ENCODE results near the gene DENND2A. TPM values are rescaled to one million over a fixed set of nuclear protein-coding genes. Genes with fewer than 3 reads are reported as not detected.

DENND2A gene
- total RNA-seq, 1 donor from 2014 or later, result 7.5 TPM

DNA sequence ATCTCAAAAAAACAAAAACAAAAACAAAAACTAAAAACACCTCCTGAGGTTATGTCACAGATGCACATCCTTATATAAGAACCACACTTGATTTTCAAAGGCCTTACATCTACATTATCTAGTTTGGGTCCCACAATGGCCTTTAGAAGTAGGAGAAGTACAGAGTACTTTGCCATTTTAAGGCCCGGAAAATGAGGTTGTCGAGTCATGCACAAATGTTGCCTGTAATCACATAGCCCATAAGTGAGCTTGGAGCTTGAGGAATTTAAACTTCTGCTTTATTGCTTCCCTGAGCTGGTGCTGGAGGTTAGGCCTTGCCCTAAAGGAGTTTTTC is 151.6 kb downstream of the DENND2A start:
- Histone ChIP-seq H3K27me3 (no peaks in the 10 kb centered on the region), H3K4me1 (no peaks in the 10 kb centered on the region), H3K9me3 (no peaks in the 10 kb centered on the region), H3K4me3 (no peak overlapping the region), H3K36me3 (no peaks in the 10 kb centered on the region), H3K27ac (no peak overlapping the region)
- TF ChIP-seq, protein P1, sequence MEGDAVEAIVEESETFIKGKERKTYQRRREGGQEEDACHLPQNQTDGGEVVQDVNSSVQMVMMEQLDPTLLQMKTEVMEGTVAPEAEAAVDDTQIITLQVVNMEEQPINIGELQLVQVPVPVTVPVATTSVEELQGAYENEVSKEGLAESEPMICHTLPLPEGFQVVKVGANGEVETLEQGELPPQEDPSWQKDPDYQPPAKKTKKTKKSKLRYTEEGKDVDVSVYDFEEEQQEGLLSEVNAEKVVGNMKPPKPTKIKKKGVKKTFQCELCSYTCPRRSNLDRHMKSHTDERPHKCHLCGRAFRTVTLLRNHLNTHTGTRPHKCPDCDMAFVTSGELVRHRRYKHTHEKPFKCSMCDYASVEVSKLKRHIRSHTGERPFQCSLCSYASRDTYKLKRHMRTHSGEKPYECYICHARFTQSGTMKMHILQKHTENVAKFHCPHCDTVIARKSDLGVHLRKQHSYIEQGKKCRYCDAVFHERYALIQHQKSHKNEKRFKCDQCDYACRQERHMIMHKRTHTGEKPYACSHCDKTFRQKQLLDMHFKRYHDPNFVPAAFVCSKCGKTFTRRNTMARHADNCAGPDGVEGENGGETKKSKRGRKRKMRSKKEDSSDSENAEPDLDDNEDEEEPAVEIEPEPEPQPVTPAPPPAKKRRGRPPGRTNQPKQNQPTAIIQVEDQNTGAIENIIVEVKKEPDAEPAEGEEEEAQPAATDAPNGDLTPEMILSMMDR (IDR thresholded peaks at IDR 0.05), result no peak
- intact Hi-C loops (cut with DNase I), result no loop called here
- no peak for DNase-seq (ENCODE audit: low spot score in 2 of 2)

DNA sequence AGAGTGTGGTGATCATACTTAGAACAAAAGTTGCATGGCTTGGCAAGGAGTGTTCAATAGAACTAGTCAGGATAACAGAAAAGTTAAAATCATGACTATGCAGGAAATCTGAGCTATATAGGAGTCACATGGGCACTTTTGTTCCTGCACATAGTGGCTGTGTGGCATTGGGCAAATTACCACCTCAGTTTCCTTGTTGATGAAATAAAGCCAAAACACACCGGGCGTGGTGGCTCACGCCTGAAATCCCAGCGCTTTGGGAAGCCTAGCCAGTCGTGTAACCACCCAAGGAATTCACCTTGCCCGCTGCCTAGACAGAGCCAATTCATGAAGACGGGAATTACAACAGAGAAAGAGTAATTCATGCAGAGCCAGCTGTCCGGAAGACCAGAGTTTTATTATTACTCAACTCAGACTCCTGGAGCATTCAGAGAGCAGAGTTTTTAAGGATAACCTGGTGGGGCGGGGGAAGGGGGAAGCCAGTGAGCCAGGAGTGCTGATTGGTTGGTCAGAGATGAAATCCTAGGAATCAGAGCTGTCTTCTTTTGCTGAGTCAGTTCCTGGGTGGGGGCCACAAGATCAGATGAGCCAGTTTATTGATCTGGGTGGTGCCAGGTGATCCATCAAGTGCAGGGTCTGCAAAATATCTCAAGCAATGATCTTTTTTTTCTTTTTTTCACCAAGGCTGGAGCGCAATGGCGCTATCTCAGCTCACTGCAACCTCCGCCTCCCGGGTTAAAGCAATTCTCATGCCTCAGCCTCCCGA is 154.9 kb downstream of the DENND2A start:
- Histone ChIP-seq H3K27ac (no peak overlapping the region), H3K4me1 (no peaks in the 10 kb centered on the region), H3K27me3 (no peaks in the 10 kb centered on the region), H3K4me3 (no peak overlapping the region), H3K9me3 (no peaks in the 10 kb centered on the region), H3K36me3 (no peaks in the 10 kb centered on the region)
- intact Hi-C loops (cut with DNase I), result no loop called here
- no peak for DNase-seq (ENCODE audit: low spot score in 2 of 2)
- TF ChIP-seq, protein P1 (IDR thresholded peaks at IDR 0.05), result no peak

DNA sequence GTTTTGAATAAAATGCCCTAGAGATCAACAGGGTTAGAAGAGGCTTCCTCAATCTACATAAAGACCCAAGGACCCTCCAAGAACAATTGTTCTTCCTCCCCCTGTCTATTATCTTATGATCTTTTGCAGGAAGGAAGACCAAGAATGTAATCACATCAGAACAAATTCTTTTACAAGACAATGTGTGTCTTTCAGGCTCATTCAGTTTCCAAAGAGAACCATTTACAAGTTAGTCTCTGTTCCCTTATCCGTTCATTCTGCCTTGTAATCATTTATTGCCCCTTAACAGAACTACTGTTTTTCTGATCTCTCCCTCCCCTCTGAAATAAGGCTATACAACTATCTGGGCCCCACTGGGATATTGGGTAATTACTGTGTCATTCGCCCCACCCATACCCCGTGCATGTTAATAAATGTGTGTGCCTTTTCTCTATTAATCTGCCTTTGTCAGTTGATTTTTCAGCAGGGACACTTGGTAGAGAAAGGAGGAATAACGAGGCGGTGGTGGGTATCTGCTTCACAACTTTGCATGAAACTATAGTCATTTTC is 155.6 kb downstream of the DENND2A start:
- Histone ChIP-seq H3K4me3 (no peak overlapping the region), H3K27me3 (no peaks in the 10 kb centered on the region), H3K4me1 (no peaks in the 10 kb centered on the region), H3K27ac (no peak overlapping the region), H3K9me3 (no peaks in the 10 kb centered on the region), H3K36me3 (no peaks in the 10 kb centered on the region)
- TF ChIP-seq, protein P1 (IDR thresholded peaks at IDR 0.05), result no peak
- intact Hi-C loops (cut with DNase I), result no loop called here
- DNase-seq (ENCODE audit: low spot score in 2 of 2), result no peak

DNA sequence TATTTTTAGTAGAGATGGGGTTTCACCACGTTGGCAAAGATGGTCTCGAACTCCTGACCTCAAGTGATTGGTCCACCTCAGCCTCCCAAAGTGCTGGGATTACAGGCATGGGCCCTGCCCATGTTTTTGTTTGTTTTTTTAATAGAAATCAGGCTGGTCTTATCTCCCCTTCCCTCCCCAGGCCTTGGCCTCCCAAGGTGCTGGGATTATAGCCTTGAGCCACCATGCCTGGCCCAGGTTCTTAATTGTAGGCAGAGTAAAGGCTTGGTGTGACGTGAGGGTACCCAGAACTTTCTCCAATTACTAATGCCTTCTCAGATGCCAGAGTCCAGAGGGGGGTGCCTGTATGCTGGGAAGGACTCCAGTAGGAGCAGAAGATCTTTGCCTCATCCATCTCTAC is 156.1 kb downstream of the DENND2A start:
- no peak overlapping the region for H3K27ac ChIP-seq
- TF ChIP-seq, protein P1 (IDR thresholded peaks at IDR 0.05), result no peak
- H3K27me3 ChIP-seq, result no peaks in the 10 kb centered on the region
- no peaks in the 10 kb centered on the region for H3K9me3 ChIP-seq
- no peaks in the 10 kb centered on the region for H3K36me3 ChIP-seq
- DNase-seq (ENCODE audit: low spot score in 2 of 2), result no peak
- intact Hi-C loops (cut with DNase I), result no loop called here
- peaks cover 0 to 4% of the 10 kb centered on the region in 2 donors for H3K4me1 ChIP-seq
- no peak overlapping the region for H3K4me3 ChIP-seq

DNA sequence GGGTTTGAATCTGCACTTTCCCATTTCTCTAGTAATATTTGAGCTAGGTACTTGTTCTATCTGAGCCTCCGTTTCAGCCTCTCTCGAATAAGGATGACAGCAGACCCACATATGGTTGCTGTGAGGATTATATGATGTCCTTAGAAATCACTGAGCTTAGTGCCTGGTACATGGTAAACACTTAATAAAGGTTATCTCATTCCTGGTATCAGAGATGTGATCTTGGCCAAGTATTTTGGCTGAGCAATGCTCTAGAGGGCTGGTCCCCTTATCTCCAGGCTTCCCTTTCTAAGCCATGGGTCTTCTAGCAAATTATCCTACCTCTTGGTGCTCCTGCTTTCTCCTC is 160.9 kb downstream of the DENND2A start:
- no peaks in the 10 kb centered on the region for H3K9me3 ChIP-seq

More for the DNA sequence above, 160.9 kb downstream of the DENND2A start:
- no peak for DNase-seq (ENCODE audit: low spot score in 2 of 2)
- Histone ChIP-seq H3K4me3 (peak overlapping the region; percentile 90 to 93), H3K4me1 (peaks cover 5 to 20% of the 10 kb centered on the region in 2 donors), H3K27me3 (no peaks in the 10 kb centered on the region), H3K36me3 (no peaks in the 10 kb centered on the region), H3K27ac (peak overlapping the region; percentile 73 to 87)
- intact Hi-C loops (cut with DNase I), result loop anchor here (2.0 to 10.0 kb wide), 4 partner anchors 173 to 535 kb away; partner anchors contain the start of genes BRAF, KDM7A and MRPS33
- TF ChIP-seq, protein P1 (IDR thresholded peaks at IDR 0.05), result no peak
